OCI-LY1 (cell line): ENCODE measurements around the gene GABRD.

ENCODE experiments used
- H2AFZ ChIP-seq: fragments of 200-600 bp; sonication (generic), shearing (Covaris generic); 2 replicates; pipeline ENCODE4 v1.6.0; 2014; ENCODE audit warnings: antibody characterized with exemption, mild to moderate bottlenecking, low read length
- H3F3A ChIP-seq: fragments of 200-600 bp; sonication (generic), shearing (Covaris generic); 2 replicates; pipeline ENCODE4 v1.6.0; 2014; ENCODE audit warnings: mild to moderate bottlenecking, antibody characterized with exemption, low read length, moderate library complexity; ENCODE audit not compliant: insufficient read depth
- H3K27ac ChIP-seq: fragments of 200-600 bp; sonication (generic); 2 replicates; pipeline ENCODE4 v1.5.1; 2014; ENCODE audit warnings: low read length, mixed run types, mild to moderate bottlenecking, low read depth; ENCODE audit not compliant: poor library complexity, severe bottlenecking
- H3K27me3 ChIP-seq: fragments of 200-600 bp; sonication (generic); 2 replicates; pipeline ENCODE4 v1.6.0; 2014; ENCODE audit warnings: antibody characterized with exemption, mild to moderate bottlenecking, low read length, moderate library complexity; ENCODE audit not compliant: insufficient read depth
- H3K36me3 ChIP-seq: fragments of 200-600 bp; sonication (generic); 2 replicates; pipeline ENCODE4 v1.6.1; 2014; ENCODE audit warnings: mild to moderate bottlenecking, antibody characterized with exemption, low read length, moderate library complexity, mixed read lengths; ENCODE audit not compliant: insufficient read depth
- H3K4me1 ChIP-seq: fragments of 200-600 bp; sonication (generic); 2 replicates; pipeline ENCODE4 v1.5.1; 2014; ENCODE audit warnings: mild to moderate bottlenecking, low read length, moderate library complexity; ENCODE audit not compliant: insufficient read depth, severe bottlenecking
- H3K4me2 ChIP-seq: fragments of 200-600 bp; sonication (generic), shearing (Covaris generic); 2 replicates; pipeline ENCODE4 v1.6.1; 2014; ENCODE audit warnings: low read length
- H3K4me3 ChIP-seq: fragments of 200-600 bp; sonication (generic); 2 replicates; pipeline ENCODE4 v1.5.1; 2014; ENCODE audit warnings: low read length, low read depth, mild to moderate bottlenecking, mixed read lengths; ENCODE audit not compliant: poor library complexity, severe bottlenecking
- H3K79me2 ChIP-seq: fragments of 200-600 bp; shearing (Covaris generic); 2 replicates; pipeline ENCODE4 v1.6.1; 2016; ENCODE audit warnings: mixed run types, low read length, mixed read lengths; ENCODE audit not compliant: insufficient read depth
- H3K9ac ChIP-seq: fragments of 200-600 bp; sonication (generic), shearing (Covaris generic); 2 replicates; pipeline ENCODE4 v1.6.1; 2014; ENCODE audit warnings: mild to moderate bottlenecking, low read length, mixed read lengths
- H3K9me2 ChIP-seq: fragments of 200-600 bp; sonication (generic), shearing (Covaris generic); 2 replicates; pipeline ENCODE4 v1.6.1; 2014; ENCODE audit warnings: low read depth, mild to moderate bottlenecking, low read length, mixed read lengths
- H3K9me3 ChIP-seq: fragments of 200-600 bp; shearing (Covaris generic); 2 replicates; pipeline ENCODE4 v1.6.1; 2014; ENCODE audit warnings: low read length, mixed read lengths
- H4K20me1 ChIP-seq: fragments of 200-600 bp; sonication (generic), shearing (Covaris generic); 2 replicates; pipeline ENCODE4 v1.6.0; 2016; ENCODE audit warnings: mild to moderate bottlenecking, low read length; ENCODE audit not compliant: insufficient read depth
- CTCF ChIP-seq: fragments of 200-600 bp; sonication (generic), shearing (Covaris generic); IDR thresholded peaks from 2 replicates; pipeline ENCODE4 v1.5.1; 2017; ENCODE audit warnings: mild to moderate bottlenecking, antibody characterized with exemption, low read length, moderate library complexity, mixed read lengths
- EZH2 ChIP-seq: fragments of 200-600 bp; sonication (generic), shearing (Covaris generic); IDR thresholded peaks from 2 replicates; pipeline ENCODE4 v1.8.0; 2017; ENCODE audit warnings: borderline replicate concordance, mixed run types, mild to moderate bottlenecking, antibody characterized with exemption, low read length, moderate library complexity, mixed read lengths

The GABRD gene

DNA sequence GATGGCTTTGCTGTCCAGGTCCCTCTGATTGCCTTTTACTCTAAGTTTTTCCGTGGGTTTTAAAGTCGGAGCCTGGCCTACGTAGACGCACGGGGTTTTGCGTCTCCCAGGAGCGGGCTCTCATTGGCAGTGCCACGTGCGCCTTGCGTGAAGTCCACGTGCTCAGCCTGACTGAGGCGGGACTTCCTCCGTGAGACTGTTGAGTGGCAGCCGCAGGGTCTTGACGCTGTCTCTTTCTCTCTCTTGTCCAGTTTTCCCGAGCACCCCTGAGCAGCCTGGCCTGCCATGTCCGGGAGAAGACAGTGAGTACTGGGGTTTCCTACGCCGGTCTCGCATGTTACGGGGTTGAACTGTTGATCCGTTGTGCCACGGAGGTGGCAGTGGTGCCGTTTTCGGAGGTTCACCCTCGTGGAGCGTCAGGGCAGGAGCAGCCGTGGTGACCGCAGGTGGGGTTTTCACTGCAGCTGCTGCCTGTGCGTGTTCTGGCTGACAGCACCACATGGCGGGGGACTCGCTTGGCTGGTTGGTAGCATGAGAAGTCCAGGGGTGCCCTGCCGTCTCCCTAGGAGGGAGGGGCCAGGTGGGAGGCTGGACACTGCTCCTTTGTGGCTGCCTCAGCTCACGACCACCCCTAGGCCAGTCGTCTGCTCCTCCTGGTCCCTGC lies 40.3 kb downstream of the GABRD start:
- Histone ChIP-seq H3K4me1 (no peaks in the 10 kb centered on the region), H4K20me1 (no peaks in the 10 kb centered on the region), H3K9ac (no peak overlapping the region), H2AFZ (no peak overlapping the region), H3K4me3 (no peak overlapping the region), H3K4me2 (no peak overlapping the region), H3K27me3 (no peaks in the 10 kb centered on the region), H3K79me2 (no peaks in the 10 kb centered on the region), H3K36me3 (no peaks in the 10 kb centered on the region; the same call in 1 of the 2 replicates), H3K9me3 (peaks cover under 1% of the 10 kb centered on the region), H3K9me2 (no peaks in the 10 kb centered on the region), H3K27ac (no peak overlapping the region), H3F3A (no peaks in the 10 kb centered on the region)
- no peak for TF ChIP-seq EZH2
- TF ChIP-seq CTCF = no peak

DNA sequence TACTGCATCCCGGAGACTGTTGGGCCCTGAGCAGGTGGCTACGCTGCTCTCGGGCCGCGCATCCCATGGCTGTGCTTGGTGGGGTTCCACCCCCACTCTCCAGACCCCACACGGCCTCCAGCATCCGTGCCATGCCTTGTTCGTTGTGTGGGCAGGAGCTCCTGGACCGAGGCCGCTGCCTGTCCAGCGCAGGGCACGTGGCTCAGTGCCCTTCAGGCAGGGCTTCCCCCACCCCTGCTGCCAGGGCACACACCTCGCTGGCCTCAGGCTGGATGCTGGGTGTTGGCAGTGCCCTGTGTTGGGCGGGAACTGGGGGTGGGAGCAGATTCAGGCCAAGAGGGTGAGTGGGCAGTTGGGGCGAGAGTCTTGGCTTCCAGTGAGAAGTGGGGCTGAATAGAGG lies 40.9 kb downstream of the GABRD start:
- Histone ChIP-seq H4K20me1 (no peaks in the 10 kb centered on the region), H3K4me1 (no peaks in the 10 kb centered on the region), H3K9me3 (peaks cover 7% of the 10 kb centered on the region), H3K4me2 (no peak overlapping the region), H3F3A (no peaks in the 10 kb centered on the region), H3K9me2 (no peaks in the 10 kb centered on the region), H3K9ac (no peak overlapping the region), H3K27ac (no peak overlapping the region), H3K27me3 (no peaks in the 10 kb centered on the region), H3K36me3 (no peaks in the 10 kb centered on the region; the same call in 1 of the 2 replicates), H3K4me3 (no peak overlapping the region), H2AFZ (no peak overlapping the region), H3K79me2 (no peaks in the 10 kb centered on the region)
- TF ChIP-seq CTCF = no peak
- no peak for TF ChIP-seq EZH2

DNA sequence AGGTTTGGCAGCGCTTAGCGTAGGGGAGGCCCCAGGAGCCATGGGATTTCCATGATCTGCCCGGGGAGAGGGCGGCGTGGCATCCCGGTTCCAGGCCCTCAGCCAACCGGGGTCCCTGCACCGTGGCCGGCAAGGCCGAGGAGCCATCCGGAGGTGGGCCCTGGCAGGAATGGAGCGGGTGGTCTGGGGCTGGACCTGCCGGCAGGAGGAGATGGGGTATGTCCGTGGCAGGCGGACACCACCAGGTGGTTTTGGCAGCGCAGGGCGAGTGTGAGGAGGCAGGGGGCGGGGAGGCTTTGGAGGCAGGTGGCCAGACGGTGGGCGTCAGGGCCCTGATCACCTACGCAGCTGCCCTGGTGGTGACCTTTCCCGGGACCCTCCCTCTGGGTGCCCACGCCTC lies 41.4 kb downstream of the GABRD start:
- Histone ChIP-seq H3K9me2 (no peaks in the 10 kb centered on the region), H3K4me2 (no peak overlapping the region), H3K79me2 (no peaks in the 10 kb centered on the region), H3K9me3 (peaks cover 7% of the 10 kb centered on the region), H3F3A (no peaks in the 10 kb centered on the region), H3K4me1 (no peaks in the 10 kb centered on the region), H3K27me3 (no peaks in the 10 kb centered on the region; the same call in 1 of the 2 replicates), H3K27ac (no peak overlapping the region), H4K20me1 (no peaks in the 10 kb centered on the region), H2AFZ (no peak overlapping the region), H3K4me3 (no peak overlapping the region), H3K9ac (no peak overlapping the region), H3K36me3 (no peaks in the 10 kb centered on the region; the same call in 1 of the 2 replicates)
- TF ChIP-seq EZH2 (no peak), CTCF (no peak)
